ENCODE data around the gene ISX.

ISX gene

GRCh38 chr22:35114131-35114980 is 48.4 kb downstream of the ISX start:
- no peak for DNase-seq

- DNase-seq, result no peak
Observed at GRCh38 chr22:35115515-35115914, 49.6 kb downstream of the ISX start.

GRCh38 chr22:35116269-35116668 is 50.3 kb downstream of the ISX start:
- no peak for DNase-seq

GRCh38 chr22:35116817-35117216 is 50.9 kb downstream of the ISX start:
- no peak for DNase-seq

- DNase-seq, result no peak
Observed at GRCh38 chr22:35119494-35119893, 53.5 kb downstream of the ISX start.

GRCh38 chr22:35124691-35125219 is 58.8 kb downstream of the ISX start:
- DNase-seq, result no peak

- no peak for DNase-seq
Observed at GRCh38 chr22:35126993-35127392, 61.0 kb downstream of the ISX start.

- no peak for DNase-seq
Observed at GRCh38 chr22:35128637-35129036, 62.7 kb downstream of the ISX start.

GRCh38 chr22:35131525-35132000 is 65.6 kb downstream of the ISX start:
- no peak for DNase-seq

GRCh38 chr22:35132568-35132967 is 66.6 kb downstream of the ISX start:
- no peak for DNase-seq

- no peak for DNase-seq
Observed at GRCh38 chr22:35133702-35134380, 67.9 kb downstream of the ISX start.

- no peak for DNase-seq
Observed at GRCh38 chr22:35134637-35135036, 68.7 kb downstream of the ISX start.

- DNase-seq, result no peak
Observed at GRCh38 chr22:35135165-35135564, 69.2 kb downstream of the ISX start.

All from NCI-H2171 (cell line).